ENCODE data around the gene FRMD8. TPM values are rescaled to one million over a fixed set of nuclear protein-coding genes. Genes with fewer than 3 reads are reported as not detected.

The FRMD8 gene
- total and polyA plus RNA-seq, 8 donors: 15.8 to 31.9 (median 20.7) TPM

- H3K36me3 ChIP-seq: no peaks in the 10 kb centered on the region
- H3K9me3 ChIP-seq: no peaks in the 10 kb centered on the region
- TF ChIP-seq CTCF (IDR thresholded peaks at IDR 0.05): no peak
- no peak overlapping the region for H3K4me3 ChIP-seq
- peaks cover 9 to 31% of the 10 kb centered on the region in 2 donors for H3K4me1 ChIP-seq
- DNase-seq (peak in 1 of 4 donors; percentile 31), ATAC-seq (no peak)
- H3K27ac ChIP-seq: peak overlapping the region in 1 of 2 donors; percentile 55
- intact Hi-C loops (cut with DNase I): no loop called here
- H3K27me3 ChIP-seq: no peaks in the 10 kb centered on the region
Measured at GRCh38 chr11:65452806-65453490, 66.5 kb downstream of the FRMD8 start.

GRCh38 chr11:65454311-65454695, 67.9 kb downstream of the FRMD8 start:
- Histone ChIP-seq H3K9me3 (no peaks in the 10 kb centered on the region), H3K36me3 (no peaks in the 10 kb centered on the region), H3K4me3 (peak overlapping the region; percentile 46 to 47), H3K4me1 (peaks cover 9 to 31% of the 10 kb centered on the region in 2 donors), H3K27me3 (no peaks in the 10 kb centered on the region), H3K27ac (peak overlapping the region; percentile 72 to 91)
- no peak for ATAC-seq
- intact Hi-C loops (cut with DNase I): no loop called here
- peak in 1 of 4 donors; percentile 33 for DNase-seq
- no peak for TF ChIP-seq CTCF (IDR thresholded peaks at IDR 0.05)

- Histone ChIP-seq H3K4me3 (peak overlapping the region; percentile 46 to 47), H3K27me3 (no peaks in the 10 kb centered on the region), H3K27ac (peak overlapping the region; percentile 72 to 91), H3K36me3 (no peaks in the 10 kb centered on the region), H3K9me3 (no peaks in the 10 kb centered on the region), H3K4me1 (peaks cover 9 to 31% of the 10 kb centered on the region in 2 donors)
- TF ChIP-seq CTCF (IDR thresholded peaks at IDR 0.05): no peak
- DNase-seq: peak; percentile 88 to 98 (median 95)
- intact Hi-C loops (cut with DNase I): no loop called here
- peak; percentile 96 for ATAC-seq
Measured at GRCh38 chr11:65454696-65455456, 68.4 kb downstream of the FRMD8 start.

GRCh38 chr11:65456418-65456817, 70.0 kb downstream of the FRMD8 start:
- Histone ChIP-seq H3K9me3 (no peaks in the 10 kb centered on the region), H3K4me1 (peaks cover 9 to 31% of the 10 kb centered on the region in 2 donors), H3K27me3 (no peaks in the 10 kb centered on the region), H3K4me3 (no peak overlapping the region), H3K36me3 (no peaks in the 10 kb centered on the region), H3K27ac (no peak overlapping the region)
- ATAC-seq (no peak), DNase-seq (no peak)
- intact Hi-C loops (cut with DNase I): no loop called here
- TF ChIP-seq CTCF (IDR thresholded peaks at IDR 0.05): no peak

- peaks cover 6 to 10% of the 10 kb centered on the region in 2 donors for H3K4me1 ChIP-seq
- DNase-seq (peak in 1 of 4 donors; percentile 22), ATAC-seq (no peak)
- no peaks in the 10 kb centered on the region for H3K27me3 ChIP-seq
- intact Hi-C loops (cut with DNase I): no loop called here
- no peak for TF ChIP-seq CTCF (IDR thresholded peaks at IDR 0.05)
- H3K4me3 ChIP-seq: no peak overlapping the region
- H3K9me3 ChIP-seq: no peaks in the 10 kb centered on the region
- no peak overlapping the region for H3K27ac ChIP-seq
- no peaks in the 10 kb centered on the region for H3K36me3 ChIP-seq
Measured at GRCh38 chr11:65459552-65459951, 73.1 kb downstream of the FRMD8 start.
